ENCODE results near the gene SH2B3. TPM values are rescaled to one million over a fixed set of nuclear protein-coding genes. Genes with fewer than 3 reads are reported as not detected.

The SH2B3 gene
- total RNA-seq, 1 experiment from 2014 or later, result 40.3 TPM

DNA sequence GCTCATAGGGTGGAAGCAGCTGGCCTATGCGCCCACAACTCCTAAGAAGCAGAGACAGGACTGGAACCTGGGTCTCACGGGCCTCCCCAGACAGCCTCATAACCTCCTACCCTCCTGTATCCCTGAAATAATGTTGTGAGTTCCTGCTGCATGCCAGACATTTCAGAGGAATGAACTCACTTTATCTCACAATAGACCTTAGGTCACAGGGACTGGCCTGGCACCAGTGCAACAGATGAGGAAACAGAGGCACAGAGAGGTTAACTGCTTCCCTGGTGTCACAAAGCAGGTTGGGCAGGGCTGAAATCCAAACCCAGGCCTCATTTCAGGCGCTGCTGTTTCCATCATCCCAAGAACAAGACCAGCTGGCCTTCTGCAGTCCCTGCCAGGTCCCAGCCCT is 42.1 kb upstream of the SH2B3 start:
- no peak overlapping the region for H2BK15ac ChIP-seq (ENCODE audit: low read depth, low read length)
- H3K18ac ChIP-seq (ENCODE audit: insufficient read length, low read depth, low read length), result no peak overlapping the region
- H3K27ac Mint-ChIP-seq, result no peak overlapping the region
- H2AK5ac ChIP-seq (ENCODE audit: insufficient read length, low read length), result no peak overlapping the region
- H4K8ac ChIP-seq (replicated peaks; ENCODE audit: insufficient read length, low read depth, low read length), result no peak overlapping the region
- H2BK20ac ChIP-seq (ENCODE audit: low read depth, low read length, poor library complexity, severe bottlenecking), result no peak overlapping the region
- H3K4me2 ChIP-seq (ENCODE audit: insufficient read depth, insufficient read length, low read length), result no peak overlapping the region
- no peak overlapping the region for H4K91ac ChIP-seq (ENCODE audit: insufficient read length, low read depth, low read length)
- no peak overlapping the region for H3K56ac ChIP-seq (ENCODE audit: insufficient read length, low read depth, low read length)
- no peaks in the 10 kb centered on the region for H3K27me3 ChIP-seq (ENCODE audit: insufficient read depth, low read length)
- H3T11ph ChIP-seq (ENCODE audit: low read length), result no peak overlapping the region
- peaks cover 11 to 17% of the 10 kb centered on the region in 2 experiments; a peak in 3 of 4 replicates for H3K4me1 Mint-ChIP-seq
- no CpG with 5 or more reads among the region's 3 CpGs for WGBS (ENCODE audit: extremely low coverage, insufficient read length, low lambda C conversion rate)
- no peaks in the 10 kb centered on the region for H3K79me2 ChIP-seq (ENCODE audit: insufficient read depth, low read length)
- no peak overlapping the region for H2AFZ ChIP-seq (ENCODE audit: low read length)
- H4K20me1 ChIP-seq (ENCODE audit: control insufficient read depth, insufficient read depth, insufficient read length), result no peaks in the 10 kb centered on the region
- H2BK5ac ChIP-seq (ENCODE audit: insufficient read length, low read length), result no peak overlapping the region
- H3K4me1 ChIP-seq (ENCODE audit: insufficient read depth, low read length), result no peaks in the 10 kb centered on the region
- no peak overlapping the region for H3K9ac ChIP-seq (ENCODE audit: extremely low read depth, insufficient read length, low read length)
- H3K9me3 Mint-ChIP-seq, result no peaks in the 10 kb centered on the region
- no peak overlapping the region for H3K27ac ChIP-seq (ENCODE audit: insufficient read length, low read depth, low read length)
- no peak overlapping the region for H3K4ac ChIP-seq (ENCODE audit: low read depth, low read length)
- H3K23me2 ChIP-seq (ENCODE audit: insufficient read length, low read depth, low read length, poor library complexity, severe bottlenecking), result peaks cover 4% of the 10 kb centered on the region
- no peak overlapping the region for H2BK120ac ChIP-seq (ENCODE audit: low read depth, low read length, poor library complexity, severe bottlenecking)
- H2BK12ac ChIP-seq (ENCODE audit: insufficient read length, low read depth, low read length), result no peak overlapping the region
- no peak overlapping the region for H3K4me3 Mint-ChIP-seq
- H3K79me1 ChIP-seq (ENCODE audit: insufficient read depth, low read depth, low read length, poor library complexity, severe bottlenecking), result no peaks in the 10 kb centered on the region
- H4K5ac ChIP-seq (ENCODE audit: insufficient read length, low read depth, low read length), result no peak overlapping the region
- no peak for DNase-seq
- no peak overlapping the region for H3K23ac ChIP-seq (ENCODE audit: insufficient read length, low read depth, low read length)
- H3K36me3 Mint-ChIP-seq (ENCODE audit: insufficient read depth in 1 of 3, low read depth in 3 of 3), result peaks cover 0 to 13% (median 3%) of the 10 kb centered on the region in 3 experiments; a peak in 4 of 7 replicates
- H3K9me3 ChIP-seq (ENCODE audit: control insufficient read depth, low read depth, low read length), result no peaks in the 10 kb centered on the region
- no peak for TF ChIP-seq CTCF (conservative IDR thresholded peaks at IDR 0.05)
- H3K14ac ChIP-seq (ENCODE audit: insufficient read depth, low read length), result no peak overlapping the region
- H3K27me3 Mint-ChIP-seq (ENCODE audit: low read depth), result peaks cover 19% of the 10 kb centered on the region

Measured in H9 (cell line).